ENCODE results near the gene GREB1. TPM values are rescaled to one million over a fixed set of nuclear protein-coding genes. Genes with fewer than 3 reads are reported as not detected.

Gene GREB1
- total and polyA plus RNA-seq, 2 of the 13 experiments (the other 11 are each of a cell fraction or from before 2014, with no cell fraction given), result 31.3 to 61.2 TPM

DNA sequence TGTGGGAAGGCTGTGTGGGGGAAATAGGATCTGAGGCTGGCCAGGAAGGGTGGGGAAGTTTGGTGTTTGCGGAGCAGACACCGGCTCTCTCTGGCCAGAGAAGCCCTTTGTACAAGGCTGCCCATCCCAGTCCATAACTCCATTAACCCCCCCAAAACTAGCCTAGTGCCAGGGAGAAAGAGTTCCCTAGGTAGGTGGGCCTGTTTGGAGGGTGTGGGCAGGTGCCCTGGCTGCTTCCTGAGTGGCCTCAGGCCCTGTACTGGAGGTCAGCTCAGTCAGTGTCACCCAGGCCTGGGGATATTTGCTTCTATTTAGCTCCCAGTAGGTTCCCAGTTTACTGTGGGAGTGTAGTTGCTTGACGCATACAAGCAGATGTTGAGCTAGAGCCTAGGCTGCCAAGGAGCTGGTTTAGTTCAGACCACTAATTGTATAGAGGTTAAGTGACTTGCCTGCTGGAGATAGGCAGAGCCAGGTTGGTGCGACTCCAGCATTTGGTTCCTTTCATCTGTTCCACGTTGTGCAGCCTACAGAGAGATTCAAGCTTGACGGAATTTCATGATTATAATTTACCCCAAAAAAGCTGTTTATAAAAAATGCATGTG lies 2.9 kb upstream of the GREB1 start (continued):
- TF ChIP-seq ZNF660 (CRISPR knock-in tag; IDR thresholded peaks at IDR 0.05; ENCODE audit: borderline replicate concordance, low read depth) (no peak), SMAD1 (CRISPR knock-in tag; IDR thresholded peaks at IDR 0.05; ENCODE audit: borderline replicate concordance, low read depth) (peak; percentile 79; the same call in 1 of the 2 replicates), UBTF (CRISPR knock-in tag; IDR thresholded peaks at IDR 0.05) (0 out of 2 replicates have a peak, but pooled peaks have one; percentile 20), ZNF891 (CRISPR knock-in tag; IDR thresholded peaks at IDR 0.05) (no peak), YEATS2 (CRISPR knock-in tag; IDR thresholded peaks at IDR 0.05; ENCODE audit: borderline replicate concordance) (no peak), ARID2 (CRISPR knock-in tag; IDR thresholded peaks at IDR 0.05; ENCODE audit: borderline replicate concordance) (0 out of 2 replicates have a peak, but pooled peaks have one; percentile 40), ZNF724P (CRISPR knock-in tag; IDR thresholded peaks at IDR 0.05; ENCODE audit: borderline replicate concordance) (no peak), SRSF1 (optimal IDR thresholded peaks at IDR 0.05; ENCODE audit: low read depth, low read length) (no peak), GMEB1 (CRISPR knock-in tag; IDR thresholded peaks at IDR 0.05; ENCODE audit: borderline replicate concordance) (no peak), BORCS8-MEF2B (CRISPR knock-in tag; IDR thresholded peaks at IDR 0.05) (no peak), ZNF770 (CRISPR knock-in tag; IDR thresholded peaks at IDR 0.05) (no peak), HMGA1 (CRISPR knock-in tag; conservative IDR thresholded peaks at IDR 0.05) (no peak), HOXA5 (CRISPR knock-in tag; IDR thresholded peaks at IDR 0.05) (no peak)
- TF ChIP-seq, protein P1, sequence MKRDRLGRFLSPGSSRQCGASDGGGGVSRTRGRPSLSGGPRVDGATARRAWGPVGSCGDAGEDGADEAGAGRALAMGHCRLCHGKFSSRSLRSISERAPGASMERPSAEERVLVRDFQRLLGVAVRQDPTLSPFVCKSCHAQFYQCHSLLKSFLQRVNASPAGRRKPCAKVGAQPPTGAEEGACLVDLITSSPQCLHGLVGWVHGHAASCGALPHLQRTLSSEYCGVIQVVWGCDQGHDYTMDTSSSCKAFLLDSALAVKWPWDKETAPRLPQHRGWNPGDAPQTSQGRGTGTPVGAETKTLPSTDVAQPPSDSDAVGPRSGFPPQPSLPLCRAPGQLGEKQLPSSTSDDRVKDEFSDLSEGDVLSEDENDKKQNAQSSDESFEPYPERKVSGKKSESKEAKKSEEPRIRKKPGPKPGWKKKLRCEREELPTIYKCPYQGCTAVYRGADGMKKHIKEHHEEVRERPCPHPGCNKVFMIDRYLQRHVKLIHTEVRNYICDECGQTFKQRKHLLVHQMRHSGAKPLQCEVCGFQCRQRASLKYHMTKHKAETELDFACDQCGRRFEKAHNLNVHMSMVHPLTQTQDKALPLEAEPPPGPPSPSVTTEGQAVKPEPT (CRISPR knock-in tag; IDR thresholded peaks at IDR 0.05; ENCODE audit: low read depth), result 0 out of 2 replicates have a peak, but pooled peaks have one; percentile 50
- TF ChIP-seq, protein P2, sequence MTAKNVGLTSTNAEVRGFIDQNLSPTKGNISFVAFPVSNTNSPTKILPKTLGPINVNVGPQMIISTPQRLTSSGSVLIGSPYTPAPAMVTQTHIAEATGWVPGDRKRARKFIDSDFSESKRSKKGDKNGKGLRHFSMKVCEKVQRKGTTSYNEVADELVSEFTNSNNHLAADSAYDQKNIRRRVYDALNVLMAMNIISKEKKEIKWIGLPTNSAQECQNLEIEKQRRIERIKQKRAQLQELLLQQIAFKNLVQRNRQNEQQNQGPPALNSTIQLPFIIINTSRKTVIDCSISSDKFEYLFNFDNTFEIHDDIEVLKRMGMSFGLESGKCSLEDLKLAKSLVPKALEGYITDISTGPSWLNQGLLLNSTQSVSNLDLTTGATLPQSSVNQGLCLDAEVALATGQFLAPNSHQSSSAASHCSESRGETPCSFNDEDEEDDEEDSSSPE (CRISPR knock-in tag; IDR thresholded peaks at IDR 0.05), result no peak

Data from HepG2 (cell line).